HEK293T (cell line): ENCODE results near the gene YWHAB.

Source experiments
- BHLHE40 ChIP-seq: fragments of 450-650 bp; IDR thresholded peaks from 2 replicates; pipeline ENCODE4 v1.6.1; 2016; ENCODE audit warnings: mild to moderate bottlenecking, moderate library complexity, borderline replicate concordance
- CTBP1 ChIP-seq: fragments of 450-650 bp; IDR thresholded peaks from 2 replicates; pipeline ENCODE4 v1.6.1; 2016; ENCODE audit warnings: borderline replicate concordance
- ELF4 ChIP-seq: fragments of 450-650 bp; IDR thresholded peaks from 2 replicates; pipeline ENCODE4 v1.6.1; 2017; ENCODE audit warnings: antibody characterized with exemption
- FOXK2 ChIP-seq: fragments of 450-650 bp; IDR thresholded peaks from 2 replicates; pipeline ENCODE4 v1.6.1; 2016; ENCODE audit warnings: mild to moderate bottlenecking
- FOXM1 ChIP-seq: fragments of 450-650 bp; IDR thresholded peaks from 2 replicates; pipeline ENCODE4 v1.6.1; 2017; ENCODE audit warnings: mild to moderate bottlenecking, borderline replicate concordance
- HDGF ChIP-seq: fragments of 450-650 bp; IDR thresholded peaks from 2 replicates; pipeline ENCODE4 v1.6.1; 2017; ENCODE audit warnings: antibody characterized with exemption, borderline replicate concordance
- L3MBTL2 ChIP-seq: fragments of 450-650 bp; conservative IDR thresholded peaks from 2 replicates; pipeline ENCODE4 v1.6.1; 2016; ENCODE audit warnings: mild to moderate bottlenecking
- NFRKB ChIP-seq: fragments of 450-650 bp; IDR thresholded peaks from 2 replicates; pipeline ENCODE4 v1.6.1; 2016; ENCODE audit warnings: mild to moderate bottlenecking, moderate library complexity
- PKNOX1 ChIP-seq: fragments of 450-650 bp; IDR thresholded peaks from 2 replicates; pipeline ENCODE4 v1.6.1; 2016
- SP1 ChIP-seq: fragments of 450-650 bp; IDR thresholded peaks from 2 replicates; pipeline ENCODE4 v1.6.1; 2017
- TARDBP ChIP-seq: fragments of 450-650 bp; IDR thresholded peaks from 2 replicates; pipeline ENCODE4 v1.6.1; 2016

- TF ChIP-seq BHLHE40 (no peak), CTBP1 (no peak), PKNOX1 (no peak), FOXK2 (no peak), SP1 (no peak), HDGF (no peak), FOXM1 (no peak), ELF4 (no peak), NFRKB (no peak), L3MBTL2 (no peak), TARDBP (no peak)
Observed at GRCh38 chr20:44896583-44896982, 11.1 kb downstream of the YWHAB start.
